ENCODE measurements around the gene EPHA7. TPM values are rescaled to one million over a fixed set of nuclear protein-coding genes. Genes with fewer than 3 reads are reported as not detected.

The EPHA7 gene
- total RNA-seq, 2 donors from 2014 or later: 2.5 to 5.5 TPM

- DNase-seq: no peak
- Histone ChIP-seq H3K27me3 (ENCODE audit: control insufficient read depth, insufficient read depth, low read length, poor library complexity, severe bottlenecking) (peaks cover 37% of the 10 kb centered on the region), H3K9ac (ENCODE audit: extremely low read depth, low read length, poor library complexity, severe bottlenecking) (peak overlapping the region; percentile 35), H3K36me3 (ENCODE audit: control insufficient read depth, insufficient read depth, low read length) (no peaks in the 10 kb centered on the region), H3K9me3 (ENCODE audit: control insufficient read depth, low read length) (no peaks in the 10 kb centered on the region), H3K4me1 (ENCODE audit: control insufficient read depth, insufficient read depth, low read length) (peaks cover 4% of the 10 kb centered on the region), H3K27ac (ENCODE audit: low read depth, low read length) (peak overlapping the region; percentile 80), H3K4me3 (ENCODE audit: low read length) (peak overlapping the region; percentile 96)
- H3K9me3 Mint-ChIP-seq: no peaks in the 10 kb centered on the region
- no peaks in the 10 kb centered on the region for H3K36me3 Mint-ChIP-seq (ENCODE audit: low read depth)
- peak overlapping the region; percentile 85 for H3K27ac Mint-ChIP-seq
- H3K27me3 Mint-ChIP-seq (ENCODE audit: insufficient read depth): peaks cover 44% of the 10 kb centered on the region
- H3K4me3 Mint-ChIP-seq: peak overlapping the region; percentile 72
- 2 to 8% methylated on average over 11 to 14 of the region's 14 CpGs for WGBS, 2 experiments (ENCODE audit: insufficient coverage in 1 of 2, insufficient read length in 1 of 2)
- H3K4me1 Mint-ChIP-seq: peaks cover 16% of the 10 kb centered on the region
- TF ChIP-seq CTCF (conservative IDR thresholded peaks at IDR 0.05): no peak
These were observed 920 bp upstream of the EPHA7 start for GRCh38 chr6:93420163-93420795.

GRCh38 chr6:93418408-93419303 lies 703 bp downstream of the EPHA7 start:
- H3K4me1 Mint-ChIP-seq: peaks cover 16% of the 10 kb centered on the region
- peaks cover 37% of the 10 kb centered on the region for H3K27me3 ChIP-seq (ENCODE audit: control insufficient read depth, insufficient read depth, low read length, poor library complexity, severe bottlenecking)
- H3K27ac Mint-ChIP-seq: peak overlapping the region; percentile 46
- DNase-seq: peak; percentile 88
- no peaks in the 10 kb centered on the region for H3K36me3 ChIP-seq (ENCODE audit: control insufficient read depth, insufficient read depth, low read length)
- H3K36me3 Mint-ChIP-seq (ENCODE audit: low read depth): no peaks in the 10 kb centered on the region
- peak; percentile 69 for TF ChIP-seq CTCF (conservative IDR thresholded peaks at IDR 0.05)
- peak overlapping the region; percentile 72 for H3K4me3 Mint-ChIP-seq
- peak overlapping the region; percentile 96 for H3K4me3 ChIP-seq (ENCODE audit: low read length)
- peak overlapping the region; percentile 77 for H3K27ac ChIP-seq (ENCODE audit: low read depth, low read length)
- H3K9me3 Mint-ChIP-seq: no peaks in the 10 kb centered on the region
- H3K27me3 Mint-ChIP-seq (ENCODE audit: insufficient read depth): peaks cover 49% of the 10 kb centered on the region
- H3K4me1 ChIP-seq (ENCODE audit: control insufficient read depth, insufficient read depth, low read length): peaks cover 4% of the 10 kb centered on the region
- peak overlapping the region; percentile 50 for H3K9ac ChIP-seq (ENCODE audit: extremely low read depth, low read length, poor library complexity, severe bottlenecking)
- no peaks in the 10 kb centered on the region for H3K9me3 ChIP-seq (ENCODE audit: control insufficient read depth, low read length)
- WGBS, 2 experiments (ENCODE audit: insufficient coverage in 1 of 2, insufficient read length in 1 of 2): 0% methylated on average over 11 to 89 of the region's 89 CpGs

GRCh38 chr6:93418033-93418407 lies 1.3 kb downstream of the EPHA7 start:
- Mint-ChIP-seq H3K36me3 (ENCODE audit: low read depth) (no peaks in the 10 kb centered on the region), H3K27me3 (ENCODE audit: insufficient read depth) (peaks cover 49% of the 10 kb centered on the region), H3K27ac (no peak overlapping the region), H3K9me3 (no peaks in the 10 kb centered on the region), H3K4me1 (peaks cover 16% of the 10 kb centered on the region), H3K4me3 (peak overlapping the region; percentile 72)
- 0 to 4% methylated on average over 1 to 5 of the region's 5 CpGs for WGBS, 2 experiments (ENCODE audit: insufficient coverage in 1 of 2, insufficient read length in 1 of 2)
- DNase-seq: no peak
- Histone ChIP-seq H3K27ac (ENCODE audit: low read depth, low read length) (peak overlapping the region; percentile 77), H3K9me3 (ENCODE audit: control insufficient read depth, low read length) (no peaks in the 10 kb centered on the region), H3K27me3 (ENCODE audit: control insufficient read depth, insufficient read depth, low read length, poor library complexity, severe bottlenecking) (peaks cover 37% of the 10 kb centered on the region), H3K36me3 (ENCODE audit: control insufficient read depth, insufficient read depth, low read length) (no peaks in the 10 kb centered on the region), H3K9ac (ENCODE audit: extremely low read depth, low read length, poor library complexity, severe bottlenecking) (peak overlapping the region; percentile 50), H3K4me3 (ENCODE audit: low read length) (peak overlapping the region; percentile 96), H3K4me1 (ENCODE audit: control insufficient read depth, insufficient read depth, low read length) (peaks cover 4% of the 10 kb centered on the region)
- TF ChIP-seq CTCF (conservative IDR thresholded peaks at IDR 0.05): no peak
